HG02588 (cell line): Measurements from ENCODE around the gene LRMDA.

ENCODE experiments used
- ATAC-seq: cut with Tn5 transposase; IDR thresholded peaks from one replicate; pipeline ENCODE4 v1.9.1; 2021; ENCODE audit warnings: mild to moderate bottlenecking, moderate library complexity; ENCODE audit not compliant: unreplicated experiment

The LRMDA gene

DNA sequence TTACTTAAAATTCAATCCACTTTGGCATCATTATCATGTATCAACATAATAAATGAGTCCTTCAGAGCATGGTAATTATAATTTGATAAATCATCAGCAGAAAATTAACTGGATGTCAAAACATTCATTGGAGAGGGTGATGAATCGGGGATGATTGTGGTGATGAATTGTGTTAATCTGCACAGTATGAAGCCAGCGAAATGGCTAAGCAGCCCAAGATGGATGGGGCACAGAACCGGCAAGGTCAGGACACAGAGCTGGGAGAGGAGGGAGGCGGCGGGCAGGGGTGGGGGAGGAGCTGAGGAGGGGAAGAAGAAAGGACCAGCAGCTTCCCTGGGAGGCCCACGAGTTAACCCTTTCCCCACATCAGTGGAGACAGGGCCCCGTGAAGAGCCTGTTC, 536.1 kb downstream of the LRMDA start:
- ATAC-seq: no peak

DNA sequence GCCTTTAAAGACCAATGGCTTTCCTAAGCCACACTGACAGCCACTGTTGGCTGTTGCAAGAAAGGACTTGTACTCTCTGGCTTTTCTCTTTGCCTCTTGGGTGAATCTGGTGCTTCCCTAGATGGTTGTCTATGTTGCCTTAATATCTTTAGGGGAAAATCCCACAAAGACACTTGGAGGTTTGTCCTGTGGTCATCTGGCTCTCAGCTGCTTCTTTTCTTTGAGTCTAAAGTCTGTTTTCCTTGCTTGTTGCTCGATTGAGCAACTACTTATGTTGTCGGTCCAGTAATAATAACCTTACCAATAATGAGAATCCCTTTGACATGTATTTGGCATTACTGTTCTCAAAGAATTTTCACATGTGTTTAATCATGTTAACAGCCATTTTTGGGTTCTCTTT, 537.6 kb downstream of the LRMDA start:
- ATAC-seq: no peak

DNA sequence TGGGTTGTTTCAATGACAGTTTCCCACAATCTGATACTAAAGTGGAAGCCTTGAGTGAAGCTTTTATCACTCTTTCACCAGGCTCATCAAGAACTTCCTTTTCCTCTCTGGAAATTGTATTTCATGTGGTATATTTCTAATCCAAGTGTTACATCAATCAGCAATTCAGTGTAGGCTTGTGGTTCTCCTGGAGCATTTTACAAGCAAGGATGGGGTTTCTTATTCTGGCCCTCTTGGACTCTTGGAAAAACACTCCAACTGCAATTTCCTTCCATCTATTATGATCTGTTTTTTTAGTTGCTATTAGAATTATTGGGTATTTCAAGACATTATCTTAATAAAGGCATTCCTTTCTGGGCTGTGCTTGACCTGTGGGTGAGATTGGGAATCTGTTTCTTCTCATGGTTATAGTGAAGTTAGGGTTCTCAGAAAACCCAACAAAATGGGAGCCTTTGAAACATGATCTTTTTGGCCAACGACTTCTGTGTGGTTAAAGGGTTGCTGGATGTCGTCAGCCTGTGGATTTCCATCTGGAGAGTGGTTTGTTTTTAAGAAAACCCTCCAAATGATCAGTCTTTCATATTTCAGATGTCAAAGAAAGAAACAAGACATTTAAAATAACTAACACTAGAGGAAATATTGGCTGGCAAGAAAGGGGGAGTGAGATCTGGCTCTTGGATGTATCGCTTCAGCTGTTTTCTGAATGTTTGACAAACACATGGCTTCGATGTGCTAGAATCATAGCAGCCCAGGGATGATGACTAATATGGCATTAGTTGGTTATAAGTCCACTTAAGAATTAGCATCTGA, 540.2 kb downstream of the LRMDA start:
- ATAC-seq: no peak

DNA sequence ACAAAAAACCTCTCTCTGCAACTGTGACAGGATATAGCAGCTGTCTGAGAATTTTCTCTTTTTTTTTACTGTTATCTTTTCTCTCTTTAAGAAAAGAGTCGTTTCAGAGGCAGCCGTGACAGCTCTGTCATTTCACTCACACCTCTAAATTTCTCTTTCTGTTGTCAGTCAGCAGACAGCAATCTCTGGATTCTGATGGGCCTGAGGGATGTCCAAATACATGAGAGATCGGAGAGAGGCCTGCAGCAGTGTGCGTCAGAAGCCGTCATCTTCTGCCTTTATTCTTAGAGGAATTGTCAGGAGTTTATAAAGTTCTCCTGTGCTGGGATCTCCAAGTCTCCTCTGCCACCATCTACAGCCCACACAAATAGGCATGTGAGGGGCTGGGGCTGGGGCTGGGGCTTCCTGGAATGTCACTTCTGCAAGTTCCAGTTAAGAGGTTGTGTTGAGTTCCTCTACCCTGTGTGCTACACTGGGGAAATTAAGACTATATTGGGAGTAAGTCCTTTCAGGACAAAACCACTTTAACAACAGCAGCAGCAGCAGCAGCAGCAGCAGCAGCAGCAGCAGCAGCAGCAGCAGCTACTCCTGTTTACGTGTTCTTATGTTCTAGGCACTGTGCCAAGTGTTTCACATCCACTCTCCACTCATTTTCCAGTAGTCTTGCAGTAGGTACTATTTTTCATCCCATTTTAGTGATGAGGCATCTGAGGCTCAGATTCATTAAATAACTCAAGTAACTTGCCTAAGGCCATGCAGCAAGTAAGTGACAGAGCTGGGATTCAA, 541.3 kb downstream of the LRMDA start:
- no peak for ATAC-seq

DNA sequence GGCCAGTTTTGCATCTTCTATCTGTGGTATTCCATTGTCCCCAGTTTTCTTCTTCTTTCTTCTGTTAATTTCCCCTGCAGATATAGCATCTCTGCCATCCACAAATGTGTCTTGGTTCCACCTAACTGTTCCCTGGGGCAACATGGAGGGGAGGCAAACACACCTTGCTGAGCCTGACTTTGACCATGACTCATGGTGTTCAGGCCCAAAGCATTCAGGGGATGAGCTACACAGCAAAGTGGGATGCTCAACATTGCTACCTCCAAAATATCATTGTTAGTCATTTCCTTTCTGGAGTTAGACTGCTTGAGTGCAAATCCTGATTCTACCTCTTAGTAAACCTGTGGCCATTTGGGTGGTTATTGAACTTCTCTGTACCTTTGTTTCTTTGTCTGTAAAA, 542.7 kb downstream of the LRMDA start:
- ATAC-seq: no peak

DNA sequence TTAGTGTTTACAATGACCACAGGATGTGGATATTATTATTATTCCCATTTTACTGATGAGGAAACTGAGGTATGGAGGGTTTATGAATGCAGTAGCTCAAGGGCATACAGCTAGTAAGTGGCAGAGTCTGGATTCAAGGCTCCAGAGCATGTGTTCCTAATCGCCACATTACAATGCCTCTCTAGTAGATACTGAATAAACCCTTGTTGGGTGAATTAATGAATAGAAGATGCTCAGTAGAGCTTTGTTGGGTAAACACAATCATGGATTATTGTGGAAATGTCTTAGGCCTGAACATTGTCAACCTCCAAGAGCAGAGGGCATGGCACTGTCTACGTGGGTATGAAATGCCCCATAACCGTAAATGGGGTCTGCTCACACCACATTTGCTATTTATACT, 545.3 kb downstream of the LRMDA start:
- ATAC-seq: no peak

DNA sequence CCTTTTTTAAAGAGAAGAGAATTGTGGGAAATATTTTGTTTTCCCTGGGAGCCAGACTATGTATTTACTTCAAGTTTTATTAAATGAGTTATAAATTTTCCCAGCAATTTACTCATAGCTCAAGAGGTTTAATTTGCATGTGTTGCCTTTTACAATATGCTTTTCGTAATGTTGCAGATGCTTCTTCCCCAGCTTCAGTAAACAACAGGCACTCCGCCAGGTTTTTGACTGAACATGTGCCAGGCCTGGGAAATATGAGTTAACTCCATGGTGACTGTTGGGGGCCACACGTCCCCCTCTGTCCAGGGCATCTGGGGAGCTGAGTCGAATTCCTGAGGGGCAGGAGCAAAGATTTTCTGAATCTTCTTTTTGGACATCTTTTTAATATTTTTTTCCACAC, 545.7 kb downstream of the LRMDA start:
- no peak for ATAC-seq

DNA sequence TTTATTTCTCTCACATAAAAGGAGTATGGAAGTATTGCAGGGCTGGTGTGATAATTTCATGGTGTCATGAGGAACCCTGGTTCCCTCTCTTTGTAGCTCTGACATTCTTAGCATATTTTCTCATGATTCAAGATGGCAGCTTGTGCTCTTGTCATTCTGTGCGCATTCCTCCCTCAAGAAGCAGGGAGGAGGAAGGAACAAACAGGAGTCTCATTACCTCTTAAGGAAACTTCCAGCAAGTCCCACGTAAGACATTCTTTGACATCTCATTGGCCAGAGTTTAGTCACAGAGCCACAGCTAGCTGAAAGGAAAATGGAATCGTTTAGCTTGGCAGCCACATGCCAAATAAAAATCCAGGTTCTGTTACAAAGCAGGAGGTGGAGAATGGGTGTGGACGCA, 546.8 kb downstream of the LRMDA start:
- ATAC-seq: no peak

DNA sequence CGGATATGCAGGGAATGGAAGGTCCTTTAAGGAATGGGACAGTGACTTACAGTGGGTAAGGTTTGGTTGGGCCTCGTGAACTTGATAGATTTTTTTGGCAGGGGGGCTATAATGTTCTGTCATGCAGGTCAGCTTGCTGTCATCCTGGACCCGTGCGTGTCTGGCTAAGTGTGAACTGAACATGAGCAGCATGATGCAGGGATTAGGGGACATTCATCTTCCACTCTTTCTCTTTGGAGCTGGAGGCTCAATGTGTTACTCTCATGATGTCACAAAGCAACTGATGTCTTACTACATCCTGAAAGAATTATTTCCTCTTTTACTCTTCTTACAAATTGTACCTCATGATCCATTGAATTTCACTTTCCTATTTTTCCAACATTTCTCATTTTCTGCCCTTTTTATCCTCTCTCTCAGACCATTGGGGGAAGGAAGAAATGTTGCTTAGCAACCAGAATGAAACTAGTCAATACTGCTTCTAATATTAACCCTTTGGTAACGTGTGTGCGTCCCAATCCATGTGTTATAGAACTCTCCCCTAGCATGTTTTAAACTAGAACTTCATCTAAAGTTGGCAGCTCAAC, 549.1 kb downstream of the LRMDA start:
- no peak for ATAC-seq

DNA sequence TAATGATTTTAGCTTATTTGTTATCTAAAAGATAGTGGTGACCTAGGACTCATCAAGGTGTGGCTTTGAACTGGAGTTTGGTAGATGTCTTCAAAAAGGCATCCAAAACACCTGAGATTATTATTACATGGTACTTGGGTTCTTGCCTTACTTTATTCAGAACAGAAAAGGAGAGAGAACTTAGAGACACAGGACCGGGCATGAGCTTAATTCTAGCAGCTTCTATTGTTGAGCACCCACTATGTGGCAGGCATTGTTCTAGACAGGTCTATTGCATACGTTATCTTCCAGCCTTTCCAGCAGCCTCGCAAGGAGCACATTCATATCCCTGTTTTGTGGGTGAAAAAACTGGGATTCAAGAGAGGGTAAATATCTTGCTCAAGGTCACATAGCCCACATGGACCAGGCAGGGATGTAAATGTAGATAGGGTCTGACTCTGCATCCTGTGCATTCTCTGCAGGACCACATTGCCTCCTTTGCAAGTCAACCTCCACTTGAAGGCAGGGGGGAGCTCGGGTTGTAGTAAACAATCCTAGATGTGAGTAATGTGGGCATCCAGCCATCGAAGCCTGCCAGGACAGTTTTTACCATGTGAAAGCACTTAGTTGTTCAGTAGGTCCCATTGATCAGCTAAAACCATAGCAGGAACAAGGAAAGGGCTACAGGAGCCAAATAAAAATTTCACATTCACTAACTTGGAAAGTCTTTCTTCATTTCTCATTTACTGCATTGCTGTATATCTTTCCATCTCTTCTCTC, 551.4 kb downstream of the LRMDA start:
- ATAC-seq: no peak

DNA sequence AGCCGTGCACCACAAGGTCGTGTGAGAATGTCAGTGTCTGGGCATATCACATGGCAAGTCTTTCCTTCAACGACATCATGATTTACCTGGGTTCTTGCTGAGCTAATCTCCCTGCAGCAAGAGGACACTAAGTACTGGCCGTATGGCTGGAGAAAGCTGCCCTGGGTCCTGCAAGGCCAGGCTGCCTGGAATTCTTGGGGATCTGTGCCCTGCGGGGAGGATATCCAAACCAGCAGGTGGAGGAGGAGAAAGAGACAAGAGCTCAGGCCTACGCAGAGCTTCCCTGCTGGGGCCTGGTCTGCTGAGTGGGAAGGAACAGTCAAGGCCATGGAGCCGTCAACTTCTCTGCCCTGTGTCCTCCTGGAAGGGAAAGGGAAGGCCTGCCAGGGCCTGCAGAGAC, 552.6 kb downstream of the LRMDA start:
- ATAC-seq: no peak

DNA sequence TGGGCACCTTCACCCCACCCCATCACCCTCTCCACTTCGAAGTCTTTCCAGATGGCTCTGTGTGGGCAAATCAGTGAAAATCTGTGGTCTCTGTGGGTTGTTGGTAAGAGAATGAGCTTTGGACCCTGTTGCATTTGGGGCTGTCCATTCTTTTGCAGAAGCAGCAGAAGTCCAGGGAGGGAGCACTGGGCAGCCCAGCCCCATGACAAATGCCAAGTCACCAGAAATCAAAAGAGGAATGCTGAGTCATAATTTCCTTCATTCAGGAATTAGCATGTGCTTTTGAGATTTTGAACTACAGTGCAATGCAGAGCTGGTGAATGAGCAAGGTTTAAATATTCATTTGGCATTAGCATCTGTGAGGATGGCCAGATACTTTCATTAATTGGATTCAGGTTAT, 556.2 kb downstream of the LRMDA start:
- no peak for ATAC-seq

DNA sequence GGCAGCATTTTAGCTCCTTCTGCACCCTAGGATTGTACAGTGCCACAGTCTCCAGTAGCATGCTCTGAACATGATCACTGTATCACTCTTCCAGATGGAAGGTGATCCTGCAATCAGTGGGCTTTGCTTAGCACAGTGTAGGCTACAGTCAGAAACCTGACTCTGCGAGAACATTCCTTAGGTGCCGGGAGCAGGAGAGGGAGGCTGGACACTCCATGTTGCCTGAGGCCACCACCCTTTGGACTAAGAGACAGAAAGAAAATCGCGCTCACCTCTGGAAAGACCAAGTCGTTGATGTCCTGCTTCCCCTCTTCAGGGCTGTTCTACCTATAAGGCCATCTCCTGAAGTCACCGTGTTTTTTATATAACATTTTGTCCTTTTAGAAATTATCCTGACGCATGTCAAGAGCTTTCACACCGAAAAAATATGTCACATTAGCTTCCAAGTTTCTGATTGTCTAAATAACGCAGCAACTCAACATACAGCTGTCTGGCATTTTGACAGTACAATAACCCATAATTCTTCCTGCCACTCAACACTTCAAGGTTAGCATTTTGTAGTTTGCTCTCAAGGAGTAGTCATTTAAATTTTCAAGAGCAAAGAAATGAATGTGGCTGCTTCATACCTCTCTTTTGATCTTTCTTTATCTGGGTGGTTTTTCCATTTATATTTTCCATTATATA, 563.1 kb downstream of the LRMDA start:
- ATAC-seq: no peak

DNA sequence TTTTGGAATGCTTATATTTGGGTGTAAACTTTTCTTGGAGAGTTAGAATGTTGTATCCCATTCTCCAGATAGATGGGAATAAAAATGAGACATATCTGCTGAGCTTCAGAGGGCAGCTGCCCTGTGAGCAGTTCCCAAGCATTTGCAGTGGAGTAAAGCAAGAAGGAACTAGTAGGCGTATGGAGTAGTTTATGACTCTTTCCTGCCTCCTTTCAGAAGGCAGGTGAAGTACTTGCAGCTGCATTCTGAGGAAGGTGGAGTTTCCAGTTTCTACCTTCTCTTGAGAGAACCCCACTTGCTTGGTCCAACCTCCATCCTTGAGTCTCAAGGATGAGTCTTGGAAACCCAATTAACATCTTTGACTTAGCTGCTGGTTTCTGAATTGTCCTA, 563.6 kb downstream of the LRMDA start:
- ATAC-seq: no peak

DNA sequence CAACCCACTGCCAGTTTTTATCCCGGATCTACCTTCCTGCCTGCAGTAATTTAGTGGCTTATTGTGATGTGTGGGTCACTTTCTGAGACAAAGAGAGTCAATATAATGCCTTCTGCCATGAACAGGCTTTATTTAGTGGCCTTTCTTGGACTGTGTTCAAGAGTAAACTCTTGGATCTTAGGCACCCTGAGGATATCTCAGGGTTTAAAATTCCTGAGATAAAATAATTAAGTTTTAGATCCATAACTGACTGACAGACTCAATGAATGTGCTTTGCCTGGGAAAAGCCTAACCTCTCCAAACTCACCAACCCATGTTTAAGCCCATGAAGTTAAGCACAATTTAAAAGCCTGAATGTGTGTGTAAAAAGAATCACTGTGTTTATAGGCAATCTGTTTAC, 564.3 kb downstream of the LRMDA start:
- no peak for ATAC-seq

DNA sequence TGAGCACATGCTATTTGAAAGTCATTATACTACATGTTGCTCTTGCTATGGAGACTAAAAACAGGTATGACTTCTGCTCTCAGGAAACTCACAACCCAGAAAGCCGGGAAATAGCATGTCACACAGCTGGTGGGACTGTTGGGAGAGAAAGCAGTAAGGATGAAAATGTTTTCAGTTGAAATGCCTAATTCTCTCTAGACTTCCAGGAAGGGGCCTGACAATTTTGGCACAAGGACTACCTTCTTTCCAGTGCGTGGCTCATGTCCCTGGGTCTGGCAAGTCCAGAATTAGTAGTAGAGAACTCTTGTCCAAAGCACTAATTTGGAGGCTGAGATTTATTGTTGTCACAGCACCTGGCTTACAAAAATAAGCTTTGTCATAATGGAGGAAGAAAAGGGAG, 567.6 kb downstream of the LRMDA start:
- ATAC-seq: no peak

DNA sequence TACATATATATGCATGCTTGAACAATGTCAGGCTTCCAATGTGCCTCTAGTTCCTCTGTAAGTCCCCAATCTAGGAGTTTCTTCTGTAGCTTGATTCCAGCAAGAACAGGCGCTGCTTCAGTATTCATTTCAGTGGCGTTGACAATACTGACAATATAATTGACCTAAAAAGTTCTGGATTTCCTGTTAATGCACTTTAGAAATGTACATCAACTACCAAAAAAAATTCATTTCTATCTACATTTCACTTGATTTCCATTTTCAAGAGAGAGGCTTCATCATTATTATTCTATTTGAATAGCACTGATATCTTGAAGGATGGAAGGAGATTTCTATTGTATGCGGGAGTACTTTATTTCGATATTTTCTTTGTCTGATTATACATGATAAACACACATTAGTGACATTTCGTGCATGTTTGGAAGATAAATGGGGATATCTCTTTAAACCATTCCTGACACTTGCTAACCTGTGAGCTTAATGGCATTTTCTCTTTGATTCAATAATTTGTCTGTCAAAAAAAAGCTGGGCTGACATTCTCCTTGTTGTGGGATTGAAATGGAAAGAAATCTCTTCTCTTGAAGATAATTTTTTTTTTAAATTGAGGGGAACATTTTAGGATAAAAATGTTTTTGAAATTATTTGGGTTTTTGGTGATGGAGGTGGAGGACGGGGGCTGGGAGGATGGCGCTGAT, 568.2 kb downstream of the LRMDA start:
- no peak for ATAC-seq

DNA sequence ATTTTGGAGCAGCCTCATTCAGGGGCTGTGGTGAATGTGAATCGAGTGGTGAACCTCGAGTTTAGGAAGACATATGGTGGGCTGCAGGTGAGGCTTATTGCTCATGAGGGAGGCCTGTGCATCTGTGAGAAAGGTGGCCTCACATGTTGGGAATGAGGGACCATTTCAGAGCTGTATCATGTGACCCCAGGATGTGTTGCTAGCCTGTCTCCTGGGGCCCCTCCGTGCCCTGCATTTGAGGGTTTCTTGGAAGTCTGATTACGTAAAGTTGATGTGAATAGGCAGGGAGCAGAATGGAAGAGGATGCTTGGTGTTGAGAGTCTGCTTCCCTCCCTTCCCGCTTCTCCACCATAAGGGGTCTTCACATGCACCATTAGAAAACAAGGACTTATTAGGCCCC, 569.1 kb downstream of the LRMDA start:
- no peak for ATAC-seq

DNA sequence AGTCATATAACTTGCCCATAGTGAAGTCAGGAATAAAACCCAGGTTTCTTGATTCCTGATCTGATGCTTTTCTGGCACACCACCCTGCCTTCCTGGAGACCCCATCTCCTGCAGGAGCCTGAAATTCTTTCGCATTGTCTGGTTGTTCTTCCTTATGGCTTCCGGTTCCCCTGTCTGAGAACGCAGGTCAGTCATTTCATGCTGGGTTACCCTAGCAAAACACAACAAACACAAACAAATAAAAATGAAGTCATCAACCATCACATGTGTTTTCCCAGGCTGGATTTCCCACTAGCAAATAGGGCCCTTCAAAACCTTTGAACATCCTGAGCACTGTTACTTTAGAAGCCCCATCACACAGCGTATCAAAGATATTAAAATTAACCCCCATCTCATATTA, 569.6 kb downstream of the LRMDA start:
- ATAC-seq: no peak

DNA sequence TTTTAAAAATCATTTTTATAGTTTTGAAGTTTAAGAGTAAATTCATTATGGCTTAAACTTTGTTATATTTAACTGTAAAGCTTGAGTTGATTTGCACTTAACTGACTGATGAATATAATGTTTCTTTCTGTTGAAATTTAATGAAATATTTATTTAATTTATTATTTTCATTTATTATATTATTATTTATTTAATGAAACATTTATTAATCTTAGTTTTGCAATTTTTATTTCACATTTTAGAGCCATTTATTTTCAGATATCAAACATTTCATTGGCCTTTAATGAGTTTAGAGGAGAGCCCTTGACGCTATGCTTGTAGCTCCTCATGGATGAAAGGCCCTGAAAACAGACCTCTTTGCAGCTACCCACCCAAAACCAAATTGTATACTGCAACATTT, 570.0 kb downstream of the LRMDA start:
- no peak for ATAC-seq
